ENCODE data around the gene TSPAN4. TPM values are rescaled to one million over a fixed set of nuclear protein-coding genes. Genes with fewer than 3 reads are reported as not detected.

Gene TSPAN4
- total and polyA plus RNA-seq, 12 donors: 22.2 to 66.5 (median 29.5) TPM

DNA sequence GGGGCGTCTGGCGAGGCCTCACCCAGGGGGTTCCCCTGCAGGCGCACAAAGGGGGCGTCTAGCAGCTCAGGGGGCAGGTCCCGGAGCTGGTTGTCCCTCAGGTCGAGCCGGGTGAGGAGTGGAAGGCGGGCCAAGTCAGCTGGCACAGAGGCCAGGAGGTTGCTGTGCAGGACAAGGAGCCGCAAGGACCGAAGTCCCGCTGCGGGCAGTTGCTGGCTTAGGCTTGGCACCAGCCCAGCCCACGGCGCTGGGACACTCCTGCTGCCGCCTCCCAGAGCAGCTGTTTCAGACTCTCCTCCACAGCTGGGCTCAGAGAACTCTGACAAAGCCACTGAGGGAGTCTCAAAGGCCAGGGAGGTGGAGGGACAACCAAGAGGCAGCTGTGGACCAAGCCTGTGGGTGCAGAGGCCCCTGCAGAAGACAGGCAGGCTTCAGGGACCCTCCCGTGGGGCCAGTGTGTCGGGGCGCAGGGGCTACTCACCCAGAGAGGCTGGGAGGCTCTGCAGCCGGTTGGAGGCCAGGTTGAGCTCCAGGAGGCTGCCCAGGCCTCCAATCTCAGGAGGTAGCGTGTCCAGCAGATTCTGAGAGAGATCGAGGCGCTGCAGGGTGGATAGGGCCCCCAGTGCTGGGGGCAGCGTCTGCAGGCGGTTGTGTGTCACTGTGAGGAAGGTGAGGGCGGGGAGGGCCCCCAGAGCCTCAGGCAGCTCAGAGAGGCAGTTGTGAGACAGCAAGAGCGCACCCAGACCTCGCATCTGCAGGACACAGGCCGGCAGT lies 39.8 kb upstream of the TSPAN4 start:
- no peak overlapping the region for H3K4me3 ChIP-seq
- H3K27me3 ChIP-seq: no peaks in the 10 kb centered on the region
- WGBS, 2 donors: 93 to 94% methylated on average over 28 of the region's 28 CpGs
- TF ChIP-seq, protein P1, sequence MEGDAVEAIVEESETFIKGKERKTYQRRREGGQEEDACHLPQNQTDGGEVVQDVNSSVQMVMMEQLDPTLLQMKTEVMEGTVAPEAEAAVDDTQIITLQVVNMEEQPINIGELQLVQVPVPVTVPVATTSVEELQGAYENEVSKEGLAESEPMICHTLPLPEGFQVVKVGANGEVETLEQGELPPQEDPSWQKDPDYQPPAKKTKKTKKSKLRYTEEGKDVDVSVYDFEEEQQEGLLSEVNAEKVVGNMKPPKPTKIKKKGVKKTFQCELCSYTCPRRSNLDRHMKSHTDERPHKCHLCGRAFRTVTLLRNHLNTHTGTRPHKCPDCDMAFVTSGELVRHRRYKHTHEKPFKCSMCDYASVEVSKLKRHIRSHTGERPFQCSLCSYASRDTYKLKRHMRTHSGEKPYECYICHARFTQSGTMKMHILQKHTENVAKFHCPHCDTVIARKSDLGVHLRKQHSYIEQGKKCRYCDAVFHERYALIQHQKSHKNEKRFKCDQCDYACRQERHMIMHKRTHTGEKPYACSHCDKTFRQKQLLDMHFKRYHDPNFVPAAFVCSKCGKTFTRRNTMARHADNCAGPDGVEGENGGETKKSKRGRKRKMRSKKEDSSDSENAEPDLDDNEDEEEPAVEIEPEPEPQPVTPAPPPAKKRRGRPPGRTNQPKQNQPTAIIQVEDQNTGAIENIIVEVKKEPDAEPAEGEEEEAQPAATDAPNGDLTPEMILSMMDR (IDR thresholded peaks at IDR 0.05): no peak
- no peak for ATAC-seq
- intact Hi-C loops (cut with DNase I): no loop called here
- peaks cover 10 to 38% (median 25%) of the 10 kb centered on the region in 9 donors for H3K4me1 ChIP-seq
- peak in 1 of 2 donors; percentile 17 for DNase-seq
- H3K9me3 ChIP-seq: no peaks in the 10 kb centered on the region
- peaks cover 0 to 42% (median 5%) of the 10 kb centered on the region in 9 donors for H3K36me3 ChIP-seq
- no peak overlapping the region for H3K27ac ChIP-seq

DNA sequence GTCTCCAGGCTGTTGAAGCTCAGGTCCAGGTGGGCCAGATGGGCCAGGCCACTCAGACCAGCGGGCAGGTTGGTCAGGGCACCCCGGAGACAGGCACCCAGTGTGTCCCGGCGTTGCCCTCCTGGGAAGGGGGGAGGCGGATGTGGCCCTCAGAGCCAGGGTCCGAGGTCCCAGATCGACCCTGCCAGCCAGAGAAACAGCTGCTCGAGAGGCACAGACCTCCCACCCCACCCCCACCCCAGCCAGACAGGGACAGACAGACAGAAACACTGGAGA lies 39.2 kb upstream of the TSPAN4 start:
- TF ChIP-seq, protein P1 (IDR thresholded peaks at IDR 0.05): no peak

DNA sequence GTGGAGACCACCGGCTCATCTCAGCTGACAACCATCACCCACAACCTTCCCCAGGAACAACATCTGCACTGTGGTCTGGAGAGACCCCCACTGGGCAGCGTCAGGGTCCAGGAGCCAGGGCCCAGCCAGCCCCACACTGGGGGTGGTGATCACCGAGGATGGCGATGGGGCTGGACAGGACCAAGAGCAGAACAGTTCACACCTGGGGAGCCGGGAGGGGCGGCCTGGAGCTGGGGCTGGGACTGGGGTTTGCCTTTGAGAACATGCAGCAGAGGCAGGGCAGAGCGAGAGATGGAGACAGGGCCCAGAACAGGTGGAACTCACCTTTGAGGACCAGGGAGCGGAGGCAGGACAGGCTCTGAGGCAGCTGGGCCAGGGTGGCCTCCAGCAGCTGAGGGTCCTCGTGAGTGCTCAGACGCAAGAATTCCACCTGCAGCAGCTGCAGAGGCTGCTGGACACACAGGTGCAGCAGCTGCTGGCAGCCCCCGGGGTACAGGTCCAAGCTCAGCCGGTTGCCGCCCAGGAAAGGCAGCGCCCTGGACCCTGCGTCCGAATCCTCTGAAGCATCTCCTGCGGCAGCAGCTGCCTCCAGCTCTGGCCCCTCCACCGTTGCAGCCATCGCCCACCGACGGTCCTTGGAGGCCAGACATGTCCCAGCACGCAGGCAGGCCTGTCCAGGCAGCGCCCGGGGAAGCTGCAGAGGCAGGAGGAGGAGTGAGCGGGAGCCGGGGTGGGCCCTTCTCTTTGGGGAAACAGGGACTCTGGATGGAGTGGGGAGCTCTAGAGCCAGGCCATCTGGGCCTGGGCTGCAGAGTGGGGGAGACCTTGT lies 38.7 kb upstream of the TSPAN4 start:
- Histone ChIP-seq H3K4me3 (peak overlapping the region in 9 of 10 donors; percentile 42 to 85 (median 69)), H3K36me3 (peaks cover 0 to 41% (median 5%) of the 10 kb centered on the region in 9 donors), H3K9me3 (no peaks in the 10 kb centered on the region), H3K4me1 (peaks cover 10 to 43% (median 30%) of the 10 kb centered on the region in 9 donors), H3K27ac (peak overlapping the region in 8 of 10 donors; percentile 85 to 98 (median 94)), H3K27me3 (no peaks in the 10 kb centered on the region)
- TF ChIP-seq, protein P1 (IDR thresholded peaks at IDR 0.05): no peak
- 52 to 60% methylated on average over 26 of the region's 26 CpGs for WGBS, 2 donors
- intact Hi-C loops (cut with DNase I): no loop called here
- ATAC-seq: no peak
- peak in 1 of 2 donors; percentile 23 for DNase-seq

More for the DNA sequence above, 39.2 kb upstream of the TSPAN4 start:
- H3K9me3 ChIP-seq: no peaks in the 10 kb centered on the region
- peaks cover 0 to 42% (median 5%) of the 10 kb centered on the region in 9 donors for H3K36me3 ChIP-seq
- H3K27me3 ChIP-seq: no peaks in the 10 kb centered on the region
- intact Hi-C loops (cut with DNase I): no loop called here
- peaks cover 10 to 41% (median 26%) of the 10 kb centered on the region in 9 donors for H3K4me1 ChIP-seq
- no peak for DNase-seq
- H3K27ac ChIP-seq: no peak overlapping the region
- no peak overlapping the region for H3K4me3 ChIP-seq
- no peak for ATAC-seq
- 89 to 92% methylated on average over 8 of the region's 8 CpGs for WGBS, 2 donors

DNA sequence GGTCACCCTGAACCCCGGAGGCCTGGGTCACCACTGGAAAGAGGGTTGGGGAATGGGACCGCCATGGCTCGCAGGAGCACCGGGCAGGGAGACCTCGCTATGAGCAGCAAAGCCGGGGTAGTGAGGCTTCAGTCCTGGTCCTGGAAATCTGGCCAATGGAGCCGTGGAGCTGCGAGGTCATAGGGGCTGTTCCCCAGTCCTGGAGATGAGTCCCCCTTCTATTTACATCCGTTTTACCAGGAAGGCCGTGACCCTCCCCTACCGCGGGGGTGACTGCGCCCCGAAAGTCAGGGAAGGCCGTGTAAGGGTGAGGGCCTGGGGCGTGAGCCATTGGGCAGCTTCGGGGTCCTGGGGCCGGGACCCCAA lies 38.1 kb upstream of the TSPAN4 start:
- intact Hi-C loops (cut with DNase I): no loop called here
- no peaks in the 10 kb centered on the region for H3K27me3 ChIP-seq
- DNase-seq (no peak), ATAC-seq (no peak)
- 5 to 7% methylated on average over 15 to 18 of the region's 18 CpGs for WGBS, 2 donors
- H3K27ac ChIP-seq: peak overlapping the region; percentile 85 to 98 (median 94)
- peaks cover 10 to 43% (median 30%) of the 10 kb centered on the region in 9 donors for H3K4me1 ChIP-seq
- peaks cover 0 to 35% (median 5%) of the 10 kb centered on the region in 9 donors for H3K36me3 ChIP-seq
- no peaks in the 10 kb centered on the region for H3K9me3 ChIP-seq
- TF ChIP-seq, protein P1 (IDR thresholded peaks at IDR 0.05): no peak
- peak overlapping the region; percentile 36 to 85 (median 64) for H3K4me3 ChIP-seq

All from heart right ventricle (tissue), 16 donors.